K562 (cell line): ENCODE results near the gene ADAT1. TPM values are rescaled to one million over a fixed set of nuclear protein-coding genes. Genes with fewer than 3 reads are reported as not detected.
A peak's percentile ranks its signal among the peaks of the same experiment; 100 is the strongest.

Source experiments
- CTBP1 ChIP-seq: fragments of 450-650 bp; IDR thresholded peaks from 2 replicates; pipeline ENCODE4 v1.6.1; 2016; ENCODE audit warnings: borderline replicate concordance
- HMBOX1 ChIP-seq: sonication (generic); IDR thresholded peaks from 2 replicates; pipeline ENCODE4 v1.6.1; 2016
- MCM3 ChIP-seq: fragments of 450-650 bp; IDR thresholded peaks from 2 replicates; pipeline ENCODE4 v1.6.1; 2016
- SPI1 ChIP-seq: IDR thresholded peaks from 2 replicates; pipeline ENCODE4 v1.6.1; 2011; ENCODE audit warnings: low read depth, low read length, control low read depth, borderline replicate concordance
- SRF ChIP-seq, 2 experiments: fragments of 250-450, 450-650 bp in 1 of 2; sonication (Bioruptor Pico) in 1 of 2; sonication (generic) in 1 of 2; formaldehyde crosslinking; IDR thresholded peaks; 2 replicates each; pipeline versions ENCODE4 v1.5.0 to v1.5.1; 2020 to 2022; ENCODE audit warnings: mild to moderate bottlenecking in 1 of 2, missing genetic modification reagents in 1 of 2
- TCF3 ChIP-seq: sonication (generic); formaldehyde crosslinking; IDR thresholded peaks from 2 replicates; pipeline ENCODE4 v1.4.0; 2020; ENCODE audit warnings: mild to moderate bottlenecking, missing genetic modification reagents
- polyA plus RNA-seq, 8 experiments: library from polyadenylated mRNA; depleted of rRNA in 4 of 8; stranded (reverse) in 5 of 8; unstranded in 3 of 8; fragments of >200 nt; fragmentation: Nextera tagmentation in 2 of 8; fragmentation: Illumina TruSeq in 1 of 8; extraction: Ambion mirVana in 2 of 8; extraction: Trizol in 1 of 8; gene quantifications; 2 replicates each; pipeline versions ENCODE4 v1.2.1 to v1.2.3, GENCODE V29; 2011 to 2014; ENCODE audit warnings: inconsistent platforms in 1 of 8, missing spikeins in 1 of 8
- total RNA-seq, 7 experiments: library from RNA; depleted of rRNA in 6 of 7; stranded (reverse); fragments of >200 nt in 6 of 7; fragmentation: Illumina TruSeq in 2 of 7; extraction: Trizol in 2 of 7; gene quantifications; 2 replicates each; pipeline versions ENCODE4 v1.2.1 to v1.2.3, GENCODE V29; 2011 to 2021; ENCODE audit warnings: low replicate concordance in 1 of 7
- TF ChIP-seq, protein P1 (sequence below): fragments of 200-800 bp; sonication (Bioruptor generic); IDR thresholded peaks from 2 replicates; pipeline ENCODE4 v1.6.1; 2016; ENCODE audit warnings: missing genetic modification characterization, missing compliant biosample characterization
- TF ChIP-seq, protein P2 (sequence below): sonication (generic); formaldehyde crosslinking; IDR thresholded peaks from 2 replicates; pipeline ENCODE4 v1.8.1; 2022; ENCODE audit warnings: missing genetic modification reagents

The ADAT1 gene
- total and polyA plus RNA-seq, 9 of the 15 experiments (the other 6 are each of a cell fraction or from before 2014, with no cell fraction given) = 16.0 to 36.7 (median 28.2) TPM

- TF ChIP-seq, protein P1, sequence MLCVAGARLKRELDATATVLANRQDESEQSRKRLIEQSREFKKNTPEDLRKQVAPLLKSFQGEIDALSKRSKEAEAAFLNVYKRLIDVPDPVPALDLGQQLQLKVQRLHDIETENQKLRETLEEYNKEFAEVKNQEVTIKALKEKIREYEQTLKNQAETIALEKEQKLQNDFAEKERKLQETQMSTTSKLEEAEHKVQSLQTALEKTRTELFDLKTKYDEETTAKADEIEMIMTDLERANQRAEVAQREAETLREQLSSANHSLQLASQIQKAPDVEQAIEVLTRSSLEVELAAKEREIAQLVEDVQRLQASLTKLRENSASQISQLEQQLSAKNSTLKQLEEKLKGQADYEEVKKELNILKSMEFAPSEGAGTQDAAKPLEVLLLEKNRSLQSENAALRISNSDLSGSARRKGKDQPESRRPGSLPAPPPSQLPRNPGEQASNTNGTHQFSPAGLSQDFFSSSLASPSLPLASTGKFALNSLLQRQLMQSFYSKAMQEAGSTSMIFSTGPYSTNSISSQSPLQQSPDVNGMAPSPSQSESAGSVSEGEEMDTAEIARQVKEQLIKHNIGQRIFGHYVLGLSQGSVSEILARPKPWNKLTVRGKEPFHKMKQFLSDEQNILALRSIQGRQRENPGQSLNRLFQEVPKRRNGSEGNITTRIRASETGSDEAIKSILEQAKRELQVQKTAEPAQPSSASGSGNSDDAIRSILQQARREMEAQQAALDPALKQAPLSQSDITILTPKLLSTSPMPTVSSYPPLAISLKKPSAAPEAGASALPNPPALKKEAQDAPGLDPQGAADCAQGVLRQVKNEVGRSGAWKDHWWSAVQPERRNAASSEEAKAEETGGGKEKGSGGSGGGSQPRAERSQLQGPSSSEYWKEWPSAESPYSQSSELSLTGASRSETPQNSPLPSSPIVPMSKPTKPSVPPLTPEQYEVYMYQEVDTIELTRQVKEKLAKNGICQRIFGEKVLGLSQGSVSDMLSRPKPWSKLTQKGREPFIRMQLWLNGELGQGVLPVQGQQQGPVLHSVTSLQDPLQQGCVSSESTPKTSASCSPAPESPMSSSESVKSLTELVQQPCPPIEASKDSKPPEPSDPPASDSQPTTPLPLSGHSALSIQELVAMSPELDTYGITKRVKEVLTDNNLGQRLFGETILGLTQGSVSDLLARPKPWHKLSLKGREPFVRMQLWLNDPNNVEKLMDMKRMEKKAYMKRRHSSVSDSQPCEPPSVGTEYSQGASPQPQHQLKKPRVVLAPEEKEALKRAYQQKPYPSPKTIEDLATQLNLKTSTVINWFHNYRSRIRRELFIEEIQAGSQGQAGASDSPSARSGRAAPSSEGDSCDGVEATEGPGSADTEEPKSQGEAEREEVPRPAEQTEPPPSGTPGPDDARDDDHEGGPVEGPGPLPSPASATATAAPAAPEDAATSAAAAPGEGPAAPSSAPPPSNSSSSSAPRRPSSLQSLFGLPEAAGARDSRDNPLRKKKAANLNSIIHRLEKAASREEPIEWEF (CRISPR knock-in tag) = no peak
- TF ChIP-seq SRF (CRISPR knock-in tag; IDR thresholded peaks at IDR 0.05) (peak in 1 of 2 experiments; percentile 47; a peak in 1 of 4 replicates), MCM3 (no peak), TCF3 (CRISPR knock-in tag) (no peak), HMBOX1 (peak; percentile 74), CTBP1 (peak; percentile 64; the same call in 1 of the 2 replicates), SPI1 (peak; percentile 82; the same call in 1 of the 2 replicates)
- TF ChIP-seq, protein P2, sequence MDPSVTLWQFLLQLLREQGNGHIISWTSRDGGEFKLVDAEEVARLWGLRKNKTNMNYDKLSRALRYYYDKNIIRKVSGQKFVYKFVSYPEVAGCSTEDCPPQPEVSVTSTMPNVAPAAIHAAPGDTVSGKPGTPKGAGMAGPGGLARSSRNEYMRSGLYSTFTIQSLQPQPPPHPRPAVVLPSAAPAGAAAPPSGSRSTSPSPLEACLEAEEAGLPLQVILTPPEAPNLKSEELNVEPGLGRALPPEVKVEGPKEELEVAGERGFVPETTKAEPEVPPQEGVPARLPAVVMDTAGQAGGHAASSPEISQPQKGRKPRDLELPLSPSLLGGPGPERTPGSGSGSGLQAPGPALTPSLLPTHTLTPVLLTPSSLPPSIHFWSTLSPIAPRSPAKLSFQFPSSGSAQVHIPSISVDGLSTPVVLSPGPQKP (CRISPR knock-in tag) = no peak
- TF ChIP-seq, all 486 proteins: peak for 4
Observed at GRCh38 chr16:75576384-75576811, 46.7 kb downstream of the ADAT1 start (continued).
